ENCODE data around the gene SMYD3. TPM values are rescaled to one million over a fixed set of nuclear protein-coding genes. Genes with fewer than 3 reads are reported as not detected.

SMYD3 gene
- total RNA-seq, 2 experiments from 2014 or later: 22.6 to 24.6 TPM

- ChIA-PET CTCF (no interaction called here), POLR2A (no interaction called here)
- H3K4me3 Mint-ChIP-seq: no peak overlapping the region
- ATAC-seq (no peak), DNase-seq (no peak)
- H3K4me1 Mint-ChIP-seq (ENCODE audit: low read depth): no peaks in the 10 kb centered on the region
- H3K9me3 Mint-ChIP-seq: no peaks in the 10 kb centered on the region
- peaks cover 3% of the 10 kb centered on the region for H3K36me3 Mint-ChIP-seq (ENCODE audit: low read depth)
- no peaks in the 10 kb centered on the region for H3K27me3 Mint-ChIP-seq
- no peak for TF ChIP-seq CTCF (IDR thresholded peaks at IDR 0.05)
- intact Hi-C loops (cut with micrococcal nuclease): no loop called here
- no peak overlapping the region for H3K27ac Mint-ChIP-seq
Observed at GRCh38 chr1:246203180-246203579, 303.9 kb downstream of the SMYD3 start.

GRCh38 chr1:246200738-246201137 is 306.3 kb downstream of the SMYD3 start:
- ATAC-seq (no peak), DNase-seq (no peak)
- H3K36me3 Mint-ChIP-seq (ENCODE audit: low read depth): peaks cover 3% of the 10 kb centered on the region
- POLR2A ChIA-PET: no interaction called here
- H3K27ac Mint-ChIP-seq: no peak overlapping the region
- intact Hi-C loops (cut with micrococcal nuclease): no loop called here
- no peak for TF ChIP-seq CTCF (IDR thresholded peaks at IDR 0.05)
- CTCF ChIA-PET: no interaction called here
- no peaks in the 10 kb centered on the region for H3K27me3 Mint-ChIP-seq
- no peak overlapping the region for H3K4me3 Mint-ChIP-seq
- H3K4me1 Mint-ChIP-seq (ENCODE audit: low read depth): no peaks in the 10 kb centered on the region
- H3K9me3 Mint-ChIP-seq: no peaks in the 10 kb centered on the region

DNA sequence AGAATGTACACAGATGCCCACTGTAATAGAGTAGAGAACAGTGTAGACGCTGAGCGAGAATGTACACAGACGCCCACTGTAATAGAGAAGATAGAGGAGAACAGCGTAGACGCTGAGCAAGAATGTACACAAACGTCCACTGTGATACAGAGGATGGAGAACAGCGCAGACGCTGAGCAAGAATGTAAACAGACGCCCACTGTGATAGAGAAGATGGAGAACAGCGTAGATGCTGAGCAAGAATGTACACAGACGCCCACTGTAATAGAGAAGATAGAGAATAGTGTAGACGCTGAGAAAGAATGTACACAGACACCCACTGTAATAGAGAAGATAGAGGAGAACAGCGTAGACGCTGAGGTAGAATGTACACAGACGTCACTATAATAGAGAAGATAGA is 306.9 kb downstream of the SMYD3 start:
- DNase-seq (no peak), ATAC-seq (no peak)
- Mint-ChIP-seq H3K9me3 (no peaks in the 10 kb centered on the region), H3K27me3 (no peaks in the 10 kb centered on the region), H3K27ac (no peak overlapping the region), H3K4me3 (no peak overlapping the region), H3K4me1 (ENCODE audit: low read depth) (no peaks in the 10 kb centered on the region), H3K36me3 (ENCODE audit: low read depth) (peaks cover 3% of the 10 kb centered on the region)
- intact Hi-C loops (cut with micrococcal nuclease): no loop called here
- ChIA-PET CTCF (no interaction called here), POLR2A (no interaction called here)
- TF ChIP-seq CTCF (IDR thresholded peaks at IDR 0.05): no peak

GRCh38 chr1:246199086-246199645 is 307.9 kb downstream of the SMYD3 start:
- peaks cover 3% of the 10 kb centered on the region for H3K36me3 Mint-ChIP-seq (ENCODE audit: low read depth)
- CTCF ChIA-PET: no interaction called here
- DNase-seq: no peak
- no peak overlapping the region for H3K4me3 Mint-ChIP-seq
- intact Hi-C loops (cut with micrococcal nuclease): no loop called here
- H3K9me3 Mint-ChIP-seq: no peaks in the 10 kb centered on the region
- POLR2A ChIA-PET: no interaction called here
- no peak for ATAC-seq
- no peaks in the 10 kb centered on the region for H3K27me3 Mint-ChIP-seq
- no peak for TF ChIP-seq CTCF (IDR thresholded peaks at IDR 0.05)
- H3K4me1 Mint-ChIP-seq (ENCODE audit: low read depth): no peaks in the 10 kb centered on the region
- H3K27ac Mint-ChIP-seq: no peak overlapping the region

DNA sequence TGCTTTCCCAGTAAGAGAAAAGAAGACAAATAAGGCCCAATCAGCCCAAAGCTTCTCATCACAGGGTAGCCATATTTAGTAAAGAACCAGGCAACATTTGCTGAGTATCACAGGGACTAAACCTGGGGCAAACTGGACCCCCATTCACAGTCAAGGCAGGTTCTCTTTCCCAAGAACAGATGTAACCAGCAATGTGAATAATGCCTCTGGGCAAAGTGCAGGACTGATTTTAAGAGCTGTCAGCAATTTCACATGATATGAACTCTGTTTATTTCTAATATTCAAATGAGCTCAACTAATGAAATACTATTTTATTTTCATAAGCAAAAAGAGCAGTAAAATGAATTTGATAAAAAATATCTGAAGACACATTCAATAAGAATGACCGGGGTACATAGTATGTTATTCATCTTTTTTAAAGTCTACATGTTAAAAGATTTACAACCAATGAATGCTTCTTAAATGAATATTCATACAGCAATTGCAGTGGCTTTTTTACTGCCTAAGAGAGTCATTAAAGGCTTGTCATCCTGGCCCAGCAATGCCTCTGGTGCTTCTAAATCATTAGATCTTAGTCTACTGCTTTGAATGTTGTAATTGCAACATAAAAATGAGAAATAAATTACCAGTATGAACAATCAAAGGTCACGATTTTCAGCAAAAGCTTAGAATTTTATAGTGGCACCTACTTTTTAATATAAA is 308.8 kb downstream of the SMYD3 start:
- TF ChIP-seq CTCF (IDR thresholded peaks at IDR 0.05): no peak
- Mint-ChIP-seq H3K4me3 (no peak overlapping the region), H3K36me3 (ENCODE audit: low read depth) (peaks cover 3% of the 10 kb centered on the region), H3K27ac (no peak overlapping the region), H3K27me3 (no peaks in the 10 kb centered on the region), H3K9me3 (no peaks in the 10 kb centered on the region), H3K4me1 (ENCODE audit: low read depth) (no peaks in the 10 kb centered on the region)
- ChIA-PET CTCF (no interaction called here), POLR2A (no interaction called here)
- no peak for DNase-seq
- ATAC-seq: no peak
- intact Hi-C loops (cut with micrococcal nuclease): no loop called here
